Activated naive CD4-positive, alpha-beta T cell treated with anti-CD3 and anti-CD28 coated beads, Interleukin-2, amount 50 U/mL, for 24 hours (primary cell): ENCODE data around the gene CYP17A1.
A peak's percentile ranks its signal among the peaks of the same experiment; 100 is the strongest.
"Not testable (repeated sequence)": the region's sequence is repeated elsewhere in the genome, so short reads cannot be mapped to it uniquely, and the experiment has no call there.

ENCODE experiments used
- H3K27ac Mint-ChIP-seq: one replicate; pipeline ENCODE4 v1.8.0; 2021; ENCODE audit warnings: mild to moderate bottlenecking, mixed read lengths
- H3K27me3 Mint-ChIP-seq: one replicate; pipeline ENCODE4 v1.8.0; 2021; ENCODE audit warnings: mixed read lengths
- H3K36me3 Mint-ChIP-seq: one replicate; pipeline ENCODE4 v1.8.0; 2021; ENCODE audit warnings: mixed read lengths
- H3K4me1 Mint-ChIP-seq: one replicate; pipeline ENCODE4 v1.8.0; 2021; ENCODE audit warnings: mixed read lengths
- H3K4me3 Mint-ChIP-seq: one replicate; pipeline ENCODE4 v1.8.0; 2021; ENCODE audit warnings: mild to moderate bottlenecking, mixed read lengths
- H3K9me3 Mint-ChIP-seq: one replicate; pipeline ENCODE4 v1.8.0; 2021; ENCODE audit warnings: mixed read lengths

The CYP17A1 gene, protein sequence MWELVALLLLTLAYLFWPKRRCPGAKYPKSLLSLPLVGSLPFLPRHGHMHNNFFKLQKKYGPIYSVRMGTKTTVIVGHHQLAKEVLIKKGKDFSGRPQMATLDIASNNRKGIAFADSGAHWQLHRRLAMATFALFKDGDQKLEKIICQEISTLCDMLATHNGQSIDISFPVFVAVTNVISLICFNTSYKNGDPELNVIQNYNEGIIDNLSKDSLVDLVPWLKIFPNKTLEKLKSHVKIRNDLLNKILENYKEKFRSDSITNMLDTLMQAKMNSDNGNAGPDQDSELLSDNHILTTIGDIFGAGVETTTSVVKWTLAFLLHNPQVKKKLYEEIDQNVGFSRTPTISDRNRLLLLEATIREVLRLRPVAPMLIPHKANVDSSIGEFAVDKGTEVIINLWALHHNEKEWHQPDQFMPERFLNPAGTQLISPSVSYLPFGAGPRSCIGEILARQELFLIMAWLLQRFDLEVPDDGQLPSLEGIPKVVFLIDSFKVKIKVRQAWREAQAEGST

DNA sequence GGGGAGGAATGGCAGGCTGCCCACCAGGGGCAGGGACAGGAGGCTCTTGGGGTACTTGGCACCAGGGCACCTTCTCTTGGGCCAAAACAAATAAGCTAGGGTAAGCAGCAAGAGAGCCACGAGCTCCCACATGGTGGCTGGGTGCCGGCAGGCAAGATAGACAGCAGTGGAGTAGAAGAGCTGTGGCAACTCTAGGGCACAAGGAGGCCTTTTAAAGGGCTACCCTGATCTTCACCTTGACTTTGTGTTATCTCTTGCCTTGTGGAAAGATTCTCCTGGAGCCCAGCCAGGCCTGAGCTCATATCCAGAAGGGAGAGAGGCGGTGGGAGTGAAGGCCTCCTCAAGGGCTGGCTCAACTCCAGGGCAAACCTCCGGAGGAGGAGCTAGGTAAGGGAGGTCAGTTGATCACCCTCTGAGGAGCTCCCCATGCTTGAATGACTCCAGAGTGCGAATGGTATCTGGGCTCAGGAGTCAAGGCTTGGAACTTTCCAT, at the start of gene CYP17A1:
Gene CYP17A1, minus strand, starts transcription at position 184 of the 492 bp plus-strand sequence. Its CDS starts 52 bp downstream, at position 132.
- Mint-ChIP-seq H3K36me3 (no peaks in the 10 kb centered on the region), H3K27me3 (peaks cover 4% of the 10 kb centered on the region), H3K4me1 (no peaks in the 10 kb centered on the region), H3K9me3 (no peaks in the 10 kb centered on the region), H3K27ac (no peak within 1 kb of the TSS), H3K4me3 (no peak within 1 kb of the TSS)

DNA sequence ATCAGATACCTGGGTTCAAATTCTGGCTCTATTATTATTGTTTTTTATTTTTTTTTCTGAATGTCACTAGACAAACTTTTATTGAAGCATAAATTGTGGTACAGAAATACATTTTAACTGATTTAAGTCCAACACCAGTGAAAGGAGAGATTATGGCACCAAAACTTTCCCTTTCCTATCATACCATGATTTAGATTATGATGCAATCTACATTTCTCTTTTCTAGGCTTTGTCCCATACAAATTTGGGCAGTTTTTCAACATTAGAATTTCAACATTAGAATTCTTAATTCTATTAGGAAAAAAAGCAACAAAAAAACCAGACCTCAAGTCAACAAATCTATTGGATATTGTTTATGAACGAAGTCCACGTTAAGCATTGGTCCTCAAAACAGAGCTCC, 43.0 kb upstream of the CYP17A1 start:
- Mint-ChIP-seq H3K36me3 (peaks cover 3% of the 10 kb centered on the region), H3K27ac (no peak overlapping the region), H3K4me3 (no peak overlapping the region), H3K4me1 (no peaks in the 10 kb centered on the region), H3K9me3 (no peaks in the 10 kb centered on the region), H3K27me3 (no peaks in the 10 kb centered on the region)

DNA sequence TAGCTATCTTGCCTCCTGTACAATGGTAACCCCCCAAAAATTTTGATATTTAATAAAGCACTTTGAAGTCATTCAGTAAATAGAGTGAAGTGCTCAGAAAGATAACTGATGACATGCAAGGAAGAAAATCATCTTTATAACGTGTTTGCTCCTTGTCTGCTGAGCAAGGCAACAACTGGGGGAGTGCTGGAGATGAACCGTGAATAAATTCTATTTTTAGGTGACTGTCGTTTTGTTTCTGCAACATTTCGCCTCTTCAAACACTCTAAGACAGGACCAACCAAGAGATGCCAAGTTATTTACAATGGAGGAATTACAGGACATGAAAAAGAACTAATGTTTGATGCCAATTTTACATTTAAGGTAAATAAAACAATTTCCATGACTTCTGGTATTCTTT, 41.4 kb upstream of the CYP17A1 start:
- H3K4me1 Mint-ChIP-seq = no peaks in the 10 kb centered on the region
- H3K27ac Mint-ChIP-seq = no peak overlapping the region
- H3K27me3 Mint-ChIP-seq = no peaks in the 10 kb centered on the region
- H3K4me3 Mint-ChIP-seq = no peak overlapping the region
- peaks cover 6% of the 10 kb centered on the region for H3K36me3 Mint-ChIP-seq
- no peaks in the 10 kb centered on the region for H3K9me3 Mint-ChIP-seq

DNA sequence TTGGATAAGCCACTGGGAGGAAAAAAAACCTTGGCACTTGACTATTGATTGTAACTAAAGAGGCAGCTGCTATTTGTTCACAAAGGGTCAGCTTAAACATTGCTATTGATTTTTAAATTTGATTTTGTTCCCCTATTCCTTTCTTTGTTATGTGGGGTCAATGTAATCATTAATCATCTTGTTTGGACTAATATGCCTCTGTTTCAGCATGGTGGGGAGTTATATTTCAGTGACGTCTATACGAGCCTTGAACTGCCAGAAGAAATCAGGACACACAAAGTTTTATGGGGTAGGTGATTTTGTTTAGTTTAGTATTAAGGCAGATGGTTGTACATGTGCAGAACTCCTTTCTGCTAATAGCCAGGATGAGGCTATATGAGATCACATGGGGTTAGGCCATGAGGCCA, 39.5 kb upstream of the CYP17A1 start:
- H3K27ac Mint-ChIP-seq = no peak overlapping the region
- H3K4me3 Mint-ChIP-seq = no peak overlapping the region
- H3K4me1 Mint-ChIP-seq = no peaks in the 10 kb centered on the region
- H3K27me3 Mint-ChIP-seq = peaks cover 3% of the 10 kb centered on the region
- H3K9me3 Mint-ChIP-seq = no peaks in the 10 kb centered on the region
- H3K36me3 Mint-ChIP-seq = peaks cover 6% of the 10 kb centered on the region

DNA sequence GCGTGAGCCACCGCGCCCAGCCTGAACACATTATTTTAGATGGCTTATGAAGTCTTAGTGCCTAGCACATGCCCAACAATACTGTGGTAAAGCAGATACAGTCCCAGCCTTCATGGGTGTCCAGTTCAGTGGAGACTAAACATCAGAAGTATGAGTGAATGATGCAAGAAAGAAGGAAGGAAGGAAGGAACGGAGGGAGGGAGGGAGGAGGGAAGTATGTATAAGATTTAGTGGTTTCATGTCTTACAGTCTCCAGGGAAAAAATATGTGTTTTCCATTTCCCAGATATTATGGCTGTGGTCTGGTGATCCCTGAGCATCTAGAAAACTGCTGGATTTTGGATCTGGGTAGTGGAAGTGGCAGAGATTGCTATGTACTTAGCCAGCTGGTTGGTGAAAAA, 35.0 kb upstream of the CYP17A1 start:
- Mint-ChIP-seq H3K4me1 (peaks cover 10% of the 10 kb centered on the region), H3K9me3 (no peaks in the 10 kb centered on the region), H3K27ac (no peak overlapping the region), H3K27me3 (peaks cover 20% of the 10 kb centered on the region), H3K4me3 (no peak overlapping the region), H3K36me3 (peaks cover 7% of the 10 kb centered on the region)

DNA sequence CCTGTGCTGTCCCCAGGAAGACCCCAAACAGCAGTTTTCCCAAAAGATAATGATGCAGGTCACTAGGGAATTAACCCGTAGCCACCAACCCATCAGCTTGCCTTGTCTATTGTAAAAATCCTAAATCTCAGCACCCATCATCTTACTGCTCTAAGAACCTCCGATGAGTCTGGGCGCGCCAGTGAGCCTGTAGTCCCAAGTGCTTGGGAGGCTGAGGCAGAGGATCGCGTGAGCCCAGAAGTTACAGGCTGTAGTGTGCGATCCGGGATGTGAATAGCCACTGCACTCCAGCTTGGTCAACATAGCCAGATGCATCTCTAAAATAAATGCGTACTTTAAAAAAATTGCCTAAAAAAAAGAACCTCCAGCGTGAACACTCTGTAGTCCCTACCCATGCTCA, 33.0 kb upstream of the CYP17A1 start:
- peaks cover 10% of the 10 kb centered on the region for H3K4me1 Mint-ChIP-seq
- H3K4me3 Mint-ChIP-seq = peak overlapping the region; percentile 37
- H3K36me3 Mint-ChIP-seq = peaks cover 8% of the 10 kb centered on the region
- H3K27me3 Mint-ChIP-seq = peaks cover 20% of the 10 kb centered on the region
- no peak overlapping the region for H3K27ac Mint-ChIP-seq
- H3K9me3 Mint-ChIP-seq = no peaks in the 10 kb centered on the region

DNA sequence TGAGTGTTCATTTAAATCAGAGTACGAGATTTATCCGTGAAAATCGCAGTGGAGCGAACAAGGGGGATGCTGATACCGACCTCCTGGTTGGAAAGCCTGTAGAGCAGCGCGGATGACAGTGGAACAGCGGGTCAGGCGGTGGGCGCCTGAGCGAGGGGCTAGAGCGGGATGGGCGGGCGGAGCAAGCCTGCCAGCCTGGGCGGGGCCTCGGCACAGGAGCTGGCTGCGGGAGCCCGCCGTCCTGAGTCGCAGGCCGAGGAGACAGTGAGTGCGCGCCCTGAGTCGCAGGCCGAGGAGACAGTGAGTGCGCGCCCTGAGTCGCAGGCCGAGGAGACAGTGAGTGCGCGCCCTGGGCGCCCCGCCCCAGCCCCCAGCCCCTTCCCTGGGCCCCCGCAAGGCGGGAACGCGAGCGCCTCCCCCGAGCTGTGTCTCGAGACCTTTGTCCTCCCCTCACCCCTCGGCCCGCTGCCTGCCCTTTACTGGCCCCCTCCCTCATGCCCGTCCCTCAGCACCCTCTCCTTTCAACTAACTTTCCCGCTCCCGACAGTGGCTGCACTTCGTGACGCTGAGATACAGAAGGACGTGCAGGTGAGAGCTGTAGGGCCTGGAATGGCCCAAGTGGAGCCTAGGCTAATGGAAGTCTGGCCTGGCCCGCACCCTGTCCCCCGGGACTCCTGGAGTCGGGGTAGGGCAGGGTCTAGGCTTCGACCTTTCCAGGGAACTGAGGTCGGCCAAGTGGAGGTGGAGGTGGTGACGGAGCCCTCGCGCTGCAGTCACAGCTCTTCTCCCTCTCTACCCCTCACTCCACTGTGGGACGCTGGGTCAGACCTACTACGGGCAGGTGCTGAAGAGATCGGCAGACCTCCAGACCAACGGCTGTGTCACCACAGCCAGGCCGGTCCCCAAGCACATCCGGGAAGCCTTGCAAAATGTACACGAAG, 32.3 kb upstream of the CYP17A1 start, which contains the start of gene AS3MT:
Gene AS3MT, plus strand, starts transcription at position 213 of the 941 bp plus-strand sequence. Its CDS starts 123 bp downstream, at position 336.
- H3K9me3 Mint-ChIP-seq = no peaks in the 10 kb centered on the region
- H3K4me3 Mint-ChIP-seq = peak within 1 kb of the TSS; percentile 69
- H3K27ac Mint-ChIP-seq = no peak within 1 kb of the TSS

DNA sequence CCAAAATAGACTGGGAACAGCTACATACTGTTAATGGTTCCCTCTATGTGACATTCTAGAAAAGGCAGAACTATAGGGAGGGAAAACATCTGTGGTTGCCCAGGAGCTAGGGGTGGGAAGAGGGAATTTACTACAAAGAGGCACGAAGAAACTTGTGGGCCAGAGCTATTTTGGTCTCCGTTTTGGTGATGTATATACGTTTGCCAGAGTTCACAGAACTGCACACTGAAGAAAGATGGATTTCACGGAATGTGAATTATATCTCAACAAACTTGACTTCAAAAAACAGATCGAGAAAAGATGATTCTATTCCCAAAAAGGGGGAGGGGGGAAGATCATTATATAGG, 31.7 kb upstream of the CYP17A1 start:
- Mint-ChIP-seq H3K4me3 (peak overlapping the region; percentile 69), H3K9me3 (no peaks in the 10 kb centered on the region), H3K27me3 (peaks cover 20% of the 10 kb centered on the region), H3K36me3 (peaks cover 10% of the 10 kb centered on the region), H3K27ac (no peak overlapping the region), H3K4me1 (peaks cover 10% of the 10 kb centered on the region)

More for the DNA sequence above, 32.3 kb upstream of the CYP17A1 start, which contains the start of gene AS3MT:
- Mint-ChIP-seq H3K4me1 (peaks cover 10% of the 10 kb centered on the region), H3K36me3 (peaks cover 11% of the 10 kb centered on the region), H3K27me3 (peaks cover 20% of the 10 kb centered on the region)

DNA sequence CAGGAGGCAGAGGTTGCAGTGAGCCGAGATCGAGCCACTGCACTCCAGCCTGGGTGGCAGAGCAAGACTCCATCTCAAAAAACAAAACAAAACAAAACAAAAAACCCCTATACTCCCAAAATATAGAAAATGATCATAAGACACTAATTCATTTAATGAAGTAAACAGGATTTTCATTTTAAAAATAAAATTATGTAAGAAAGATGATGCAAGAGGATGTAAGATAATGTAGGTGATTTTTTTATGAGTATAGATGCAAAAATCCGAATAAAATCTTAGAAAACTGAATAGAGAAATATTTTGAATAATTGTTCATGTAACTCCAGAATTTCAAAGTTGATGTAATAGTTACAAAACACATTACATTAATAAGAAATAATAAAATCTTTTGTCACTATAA, 28.4 kb upstream of the CYP17A1 start:
- Mint-ChIP-seq H3K9me3 (no peaks in the 10 kb centered on the region), H3K4me1 (peaks cover 8% of the 10 kb centered on the region), H3K4me3 (no peak overlapping the region), H3K27ac (no peak overlapping the region), H3K36me3 (peaks cover 22% of the 10 kb centered on the region), H3K27me3 (peaks cover 16% of the 10 kb centered on the region)

DNA sequence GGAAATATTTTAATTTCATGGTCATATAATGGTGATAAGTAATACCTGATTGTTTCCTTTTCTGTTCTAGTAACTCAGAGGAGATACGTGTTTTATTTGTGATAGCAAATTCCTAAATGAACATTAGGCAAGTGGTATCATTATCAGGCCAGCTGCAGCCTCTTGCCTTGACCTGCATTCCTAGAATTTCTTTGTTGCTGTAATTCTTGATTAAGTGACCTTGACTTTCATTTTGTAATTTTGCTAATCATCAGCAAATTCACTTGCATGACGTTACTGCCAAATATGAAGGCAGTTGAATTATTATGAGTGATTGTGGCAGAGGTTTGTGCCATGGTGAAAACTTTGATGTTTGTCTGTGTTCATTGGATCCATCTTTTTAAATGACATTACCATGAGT, 26.4 kb upstream of the CYP17A1 start:
- no peak overlapping the region for H3K4me3 Mint-ChIP-seq
- peaks cover 2% of the 10 kb centered on the region for H3K27me3 Mint-ChIP-seq
- H3K4me1 Mint-ChIP-seq = peaks cover under 1% of the 10 kb centered on the region
- peaks cover 29% of the 10 kb centered on the region for H3K36me3 Mint-ChIP-seq
- H3K9me3 Mint-ChIP-seq = no peaks in the 10 kb centered on the region
- H3K27ac Mint-ChIP-seq = no peak overlapping the region

DNA sequence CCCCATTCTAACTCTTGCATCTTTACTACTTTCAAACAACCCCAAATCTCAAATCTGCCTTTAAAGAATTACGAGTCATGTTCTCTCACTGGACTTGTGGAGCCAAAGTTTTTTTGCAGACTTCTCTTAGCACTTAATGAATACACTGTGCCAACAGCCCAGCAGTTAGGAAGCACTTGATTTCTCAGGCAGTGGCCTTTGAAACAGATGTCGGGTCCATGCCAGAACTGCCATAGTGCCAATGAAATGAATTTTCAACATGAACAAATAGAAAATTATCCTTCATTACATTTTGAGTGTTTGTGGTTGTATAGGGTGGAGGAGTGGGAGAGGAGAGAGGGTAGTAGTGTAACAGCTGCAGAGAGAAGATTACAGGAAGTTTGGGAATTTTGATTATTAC, 22.7 kb upstream of the CYP17A1 start:
- H3K27ac Mint-ChIP-seq = no peak overlapping the region
- H3K4me3 Mint-ChIP-seq = no peak overlapping the region
- no peaks in the 10 kb centered on the region for H3K9me3 Mint-ChIP-seq
- H3K4me1 Mint-ChIP-seq = peaks cover 17% of the 10 kb centered on the region
- no peaks in the 10 kb centered on the region for H3K27me3 Mint-ChIP-seq
- H3K36me3 Mint-ChIP-seq = peaks cover 26% of the 10 kb centered on the region

DNA sequence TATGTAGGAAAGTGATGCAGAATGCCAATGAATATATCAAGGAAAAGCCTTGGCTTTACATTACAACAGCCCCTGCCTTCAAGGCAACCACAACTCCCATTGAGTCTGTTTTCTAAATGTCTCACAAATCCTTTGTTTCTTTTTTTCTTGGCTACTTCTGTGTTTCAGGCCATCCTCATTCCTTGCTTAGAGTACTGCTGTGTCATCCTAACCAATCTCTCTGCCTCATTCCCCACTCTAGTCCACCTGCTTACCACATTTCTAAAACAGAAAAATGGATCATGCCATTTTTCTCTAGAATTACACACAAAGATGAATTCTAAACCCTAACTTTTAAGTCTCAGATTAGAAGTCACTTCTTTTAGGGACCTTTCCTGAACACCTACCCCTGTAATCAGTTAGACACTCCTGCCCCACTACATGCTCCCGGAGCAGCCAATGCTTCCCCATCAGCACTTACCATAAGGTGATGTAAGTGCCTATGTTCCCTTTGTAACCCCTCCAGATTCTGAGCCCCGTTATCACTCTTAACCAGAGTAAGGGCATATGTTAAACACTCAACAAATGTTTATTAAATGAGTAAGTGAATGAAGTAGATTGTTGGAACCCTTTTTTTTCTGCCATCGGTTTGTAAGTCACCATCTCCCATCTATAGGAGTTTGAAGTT, 19.7 kb upstream of the CYP17A1 start:
- Mint-ChIP-seq H3K4me1 (peaks cover 26% of the 10 kb centered on the region), H3K36me3 (peaks cover 9% of the 10 kb centered on the region), H3K9me3 (no peaks in the 10 kb centered on the region), H3K27me3 (no peaks in the 10 kb centered on the region), H3K27ac (no peak overlapping the region), H3K4me3 (no peak overlapping the region)

DNA sequence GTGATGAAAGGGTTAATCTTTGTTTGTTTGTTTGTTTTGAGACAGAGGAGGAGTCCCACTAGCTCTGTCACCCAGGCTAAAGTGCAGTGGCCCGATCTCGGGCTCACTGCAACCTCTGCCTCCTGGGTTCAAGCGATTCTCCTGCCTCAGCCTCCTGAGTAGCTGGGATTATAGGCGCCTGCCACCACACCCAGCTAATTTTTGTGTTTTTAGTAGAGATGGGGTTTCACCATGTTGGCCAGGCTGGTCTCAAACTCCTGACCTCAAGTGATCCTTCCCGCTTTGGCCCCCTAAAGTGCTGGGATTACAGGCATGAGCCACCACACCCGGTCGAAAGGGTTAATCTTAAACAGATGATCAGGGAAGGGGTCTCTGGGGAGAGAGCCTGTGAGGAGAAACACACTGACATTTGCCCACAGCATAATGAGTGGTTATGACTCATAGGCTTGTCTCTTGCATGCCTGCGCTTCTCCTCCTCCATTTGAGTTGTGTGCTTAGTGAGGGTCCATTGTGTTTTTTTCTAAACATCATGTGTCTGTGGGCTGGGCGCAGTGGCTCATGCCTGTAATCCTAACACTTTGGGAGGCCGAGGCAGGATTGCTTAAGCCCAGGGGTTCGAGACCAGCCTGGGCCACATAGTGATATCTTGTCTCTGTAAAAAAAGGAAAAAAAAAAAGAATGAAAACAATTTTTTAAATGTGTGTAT, 18.7 kb upstream of the CYP17A1 start:
- H3K27me3 Mint-ChIP-seq, H3K9me3 Mint-ChIP-seq, H3K4me3 Mint-ChIP-seq, H3K27ac Mint-ChIP-seq, H3K36me3 Mint-ChIP-seq: not testable (repeated sequence)
- H3K4me1 Mint-ChIP-seq = peaks cover 26% of the 10 kb centered on the region

DNA sequence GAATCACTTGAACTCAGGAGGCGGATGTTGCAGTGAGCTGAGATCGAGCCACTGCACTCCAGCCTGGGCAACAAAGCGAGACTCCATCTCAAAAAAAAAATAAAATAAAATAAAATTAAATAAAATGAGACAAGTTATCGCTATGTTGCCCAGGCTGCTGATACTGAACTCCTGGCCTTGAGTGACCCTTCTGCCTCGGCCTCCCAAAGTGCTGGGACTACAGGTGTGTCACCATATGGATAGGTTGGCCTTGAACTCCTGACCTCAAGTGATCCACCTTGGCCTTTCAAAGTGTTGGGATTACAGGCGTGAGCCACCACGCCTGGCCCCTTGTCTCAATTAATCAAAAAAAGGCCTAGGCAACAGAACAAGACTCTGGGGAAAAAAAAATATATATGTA, 16.0 kb upstream of the CYP17A1 start:
- not testable (repeated sequence) for H3K27me3 Mint-ChIP-seq, H3K4me3 Mint-ChIP-seq, H3K27ac Mint-ChIP-seq, H3K9me3 Mint-ChIP-seq, H3K36me3 Mint-ChIP-seq
- peaks cover 26% of the 10 kb centered on the region for H3K4me1 Mint-ChIP-seq
